GM20000 (cell line): ENCODE data around the gene EFCAB10.

Source experiments
- DNase-seq: peaks from one replicate; pipeline ENCODE4 v3.0.0; 2012; ENCODE audit warnings: low spot score
- CTCF ChIP-seq: IDR thresholded peaks from 2 replicates; pipeline ENCODE4 v1.5.1; 2012; ENCODE audit warnings: mild to moderate bottlenecking, control low read depth; ENCODE audit errors: extremely low read depth, missing control alignments

The EFCAB10 gene

GRCh38 chr7:105594034-105594433 is 12.7 kb upstream of the EFCAB10 start:
- no peak for TF ChIP-seq CTCF
- DNase-seq = no peak

- no peak for TF ChIP-seq CTCF
- DNase-seq = no peak
Measured at GRCh38 chr7:105591522-105591921, 10.2 kb upstream of the EFCAB10 start.

- TF ChIP-seq CTCF = no peak
- no peak for DNase-seq
Measured at GRCh38 chr7:105590793-105591192, 9.5 kb upstream of the EFCAB10 start.

GRCh38 chr7:105589356-105590077 is 8.2 kb upstream of the EFCAB10 start:
- peak; percentile 76 for DNase-seq
- TF ChIP-seq CTCF = peak; percentile 42

GRCh38 chr7:105587909-105588635 is 6.8 kb upstream of the EFCAB10 start:
- TF ChIP-seq CTCF = no peak
- DNase-seq = peak; percentile 34

- DNase-seq = peak; percentile 51
- no peak for TF ChIP-seq CTCF
Measured at GRCh38 chr7:105585850-105586500, 4.7 kb upstream of the EFCAB10 start.

GRCh38 chr7:105584165-105584564 is 2.9 kb upstream of the EFCAB10 start:
- no peak for DNase-seq
- TF ChIP-seq CTCF = no peak
